ENCODE data around the gene CEP104. TPM values are rescaled to one million over a fixed set of nuclear protein-coding genes. Genes with fewer than 3 reads are reported as not detected.

Gene CEP104
- total and polyA plus RNA-seq, 10 of the 15 experiments (the other 5 are each of a cell fraction or from before 2014, with no cell fraction given): 7.2 to 34.8 (median 19.3) TPM

DNA sequence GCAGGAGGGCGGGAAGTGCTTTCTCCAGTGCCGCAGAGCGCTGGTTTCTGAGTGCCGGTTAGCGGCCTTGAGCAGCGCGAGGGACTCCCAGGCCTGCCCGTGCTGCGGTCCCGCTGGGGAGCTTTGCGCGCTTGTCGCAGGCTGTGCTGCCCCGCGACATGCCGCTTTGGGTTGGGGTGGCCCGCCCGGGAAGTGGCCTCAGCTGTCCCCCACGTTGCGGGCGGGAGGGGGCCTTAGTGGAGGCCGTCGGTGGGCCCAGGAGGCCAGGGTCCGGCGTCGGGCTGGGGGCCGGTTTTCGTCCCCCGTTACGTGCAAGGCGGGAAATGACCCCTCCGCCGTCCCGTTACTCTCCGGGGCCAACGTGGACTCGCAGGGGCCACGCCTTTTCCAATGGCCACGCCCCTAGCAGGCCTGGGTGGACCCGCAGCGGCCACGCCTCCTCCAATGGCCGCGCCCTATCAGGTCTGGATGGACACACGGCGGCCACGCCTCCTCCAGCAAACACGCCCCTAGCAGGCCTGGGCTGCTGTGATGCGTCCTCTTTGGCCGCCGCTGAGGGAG is 44.0 kb upstream of the CEP104 start (continued):
- TF ChIP-seq, protein P1, sequence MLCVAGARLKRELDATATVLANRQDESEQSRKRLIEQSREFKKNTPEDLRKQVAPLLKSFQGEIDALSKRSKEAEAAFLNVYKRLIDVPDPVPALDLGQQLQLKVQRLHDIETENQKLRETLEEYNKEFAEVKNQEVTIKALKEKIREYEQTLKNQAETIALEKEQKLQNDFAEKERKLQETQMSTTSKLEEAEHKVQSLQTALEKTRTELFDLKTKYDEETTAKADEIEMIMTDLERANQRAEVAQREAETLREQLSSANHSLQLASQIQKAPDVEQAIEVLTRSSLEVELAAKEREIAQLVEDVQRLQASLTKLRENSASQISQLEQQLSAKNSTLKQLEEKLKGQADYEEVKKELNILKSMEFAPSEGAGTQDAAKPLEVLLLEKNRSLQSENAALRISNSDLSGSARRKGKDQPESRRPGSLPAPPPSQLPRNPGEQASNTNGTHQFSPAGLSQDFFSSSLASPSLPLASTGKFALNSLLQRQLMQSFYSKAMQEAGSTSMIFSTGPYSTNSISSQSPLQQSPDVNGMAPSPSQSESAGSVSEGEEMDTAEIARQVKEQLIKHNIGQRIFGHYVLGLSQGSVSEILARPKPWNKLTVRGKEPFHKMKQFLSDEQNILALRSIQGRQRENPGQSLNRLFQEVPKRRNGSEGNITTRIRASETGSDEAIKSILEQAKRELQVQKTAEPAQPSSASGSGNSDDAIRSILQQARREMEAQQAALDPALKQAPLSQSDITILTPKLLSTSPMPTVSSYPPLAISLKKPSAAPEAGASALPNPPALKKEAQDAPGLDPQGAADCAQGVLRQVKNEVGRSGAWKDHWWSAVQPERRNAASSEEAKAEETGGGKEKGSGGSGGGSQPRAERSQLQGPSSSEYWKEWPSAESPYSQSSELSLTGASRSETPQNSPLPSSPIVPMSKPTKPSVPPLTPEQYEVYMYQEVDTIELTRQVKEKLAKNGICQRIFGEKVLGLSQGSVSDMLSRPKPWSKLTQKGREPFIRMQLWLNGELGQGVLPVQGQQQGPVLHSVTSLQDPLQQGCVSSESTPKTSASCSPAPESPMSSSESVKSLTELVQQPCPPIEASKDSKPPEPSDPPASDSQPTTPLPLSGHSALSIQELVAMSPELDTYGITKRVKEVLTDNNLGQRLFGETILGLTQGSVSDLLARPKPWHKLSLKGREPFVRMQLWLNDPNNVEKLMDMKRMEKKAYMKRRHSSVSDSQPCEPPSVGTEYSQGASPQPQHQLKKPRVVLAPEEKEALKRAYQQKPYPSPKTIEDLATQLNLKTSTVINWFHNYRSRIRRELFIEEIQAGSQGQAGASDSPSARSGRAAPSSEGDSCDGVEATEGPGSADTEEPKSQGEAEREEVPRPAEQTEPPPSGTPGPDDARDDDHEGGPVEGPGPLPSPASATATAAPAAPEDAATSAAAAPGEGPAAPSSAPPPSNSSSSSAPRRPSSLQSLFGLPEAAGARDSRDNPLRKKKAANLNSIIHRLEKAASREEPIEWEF (IDR thresholded peaks at IDR 0.05; ENCODE audit: insufficient replicate concordance, low read depth, low read length): no peak
- TF ChIP-seq, protein P2, sequence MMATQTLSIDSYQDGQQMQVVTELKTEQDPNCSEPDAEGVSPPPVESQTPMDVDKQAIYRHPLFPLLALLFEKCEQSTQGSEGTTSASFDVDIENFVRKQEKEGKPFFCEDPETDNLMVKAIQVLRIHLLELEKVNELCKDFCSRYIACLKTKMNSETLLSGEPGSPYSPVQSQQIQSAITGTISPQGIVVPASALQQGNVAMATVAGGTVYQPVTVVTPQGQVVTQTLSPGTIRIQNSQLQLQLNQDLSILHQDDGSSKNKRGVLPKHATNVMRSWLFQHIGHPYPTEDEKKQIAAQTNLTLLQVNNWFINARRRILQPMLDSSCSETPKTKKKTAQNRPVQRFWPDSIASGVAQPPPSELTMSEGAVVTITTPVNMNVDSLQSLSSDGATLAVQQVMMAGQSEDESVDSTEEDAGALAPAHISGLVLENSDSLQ (IDR thresholded peaks at IDR 0.05): peak; percentile 94
- TF ChIP-seq MXI1 (IDR thresholded peaks at IDR 0.05; ENCODE audit: low read depth, low read length) (peak; percentile 34; the same call in 1 of the 2 replicates), STAT1 (conservative IDR thresholded peaks at IDR 0.05) (0 out of 2 replicates have a peak, but pooled peaks have one; percentile 9), MYB (IDR thresholded peaks at IDR 0.05; ENCODE audit: borderline replicate concordance, low read depth, low read length) (no peak), SMARCA5 (IDR thresholded peaks at IDR 0.05) (peak; percentile 74), ETV6 (conservative IDR thresholded peaks at IDR 0.05 in 1 of 2, IDR thresholded peaks at IDR 0.05 in 1 of 2; ENCODE audit: borderline replicate concordance in 1 of 2, low read depth in 1 of 2) (no peak), RB1 (IDR thresholded peaks at IDR 0.05; ENCODE audit: borderline replicate concordance) (peak; percentile 70; the same call in 1 of the 2 replicates), GATAD2B (conservative IDR thresholded peaks at IDR 0.05; ENCODE audit: low read depth) (peak; percentile 68), NFYA (IDR thresholded peaks at IDR 0.05; ENCODE audit: borderline replicate concordance, low read depth, low read length) (no peak), TARDBP (IDR thresholded peaks at IDR 0.05; ENCODE audit: borderline replicate concordance) (no peak), DPF2 (IDR thresholded peaks at IDR 0.05) (peak; percentile 42; the same call in 1 of the 2 replicates), SP1 (IDR thresholded peaks at IDR 0.05; ENCODE audit: low read depth, low read length) (peak; percentile 79), BHLHE40 (IDR thresholded peaks at IDR 0.05; ENCODE audit: borderline replicate concordance in 1 of 2, low read depth in 2 of 2, low read length in 1 of 2) (peak in 1 of 2 experiments; percentile 59; a peak in 1 of 4 replicates), LARP7 (IDR thresholded peaks at IDR 0.05) (peak; percentile 56; the same call in 1 of the 2 replicates), TCF3 (IDR thresholded peaks at IDR 0.05; ENCODE audit: borderline replicate concordance, insufficient read depth, low read depth, low read length) (no peak)
- TF ChIP-seq, protein P3, sequence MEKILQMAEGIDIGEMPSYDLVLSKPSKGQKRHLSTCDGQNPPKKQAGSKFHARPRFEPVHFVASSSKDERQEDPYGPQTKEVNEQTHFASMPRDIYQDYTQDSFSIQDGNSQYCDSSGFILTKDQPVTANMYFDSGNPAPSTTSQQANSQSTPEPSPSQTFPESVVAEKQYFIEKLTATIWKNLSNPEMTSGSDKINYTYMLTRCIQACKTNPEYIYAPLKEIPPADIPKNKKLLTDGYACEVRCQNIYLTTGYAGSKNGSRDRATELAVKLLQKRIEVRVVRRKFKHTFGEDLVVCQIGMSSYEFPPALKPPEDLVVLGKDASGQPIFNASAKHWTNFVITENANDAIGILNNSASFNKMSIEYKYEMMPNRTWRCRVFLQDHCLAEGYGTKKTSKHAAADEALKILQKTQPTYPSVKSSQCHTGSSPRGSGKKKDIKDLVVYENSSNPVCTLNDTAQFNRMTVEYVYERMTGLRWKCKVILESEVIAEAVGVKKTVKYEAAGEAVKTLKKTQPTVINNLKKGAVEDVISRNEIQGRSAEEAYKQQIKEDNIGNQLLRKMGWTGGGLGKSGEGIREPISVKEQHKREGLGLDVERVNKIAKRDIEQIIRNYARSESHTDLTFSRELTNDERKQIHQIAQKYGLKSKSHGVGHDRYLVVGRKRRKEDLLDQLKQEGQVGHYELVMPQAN (conservative IDR thresholded peaks at IDR 0.05): peak; percentile 85
- TF ChIP-seq, protein P4, sequence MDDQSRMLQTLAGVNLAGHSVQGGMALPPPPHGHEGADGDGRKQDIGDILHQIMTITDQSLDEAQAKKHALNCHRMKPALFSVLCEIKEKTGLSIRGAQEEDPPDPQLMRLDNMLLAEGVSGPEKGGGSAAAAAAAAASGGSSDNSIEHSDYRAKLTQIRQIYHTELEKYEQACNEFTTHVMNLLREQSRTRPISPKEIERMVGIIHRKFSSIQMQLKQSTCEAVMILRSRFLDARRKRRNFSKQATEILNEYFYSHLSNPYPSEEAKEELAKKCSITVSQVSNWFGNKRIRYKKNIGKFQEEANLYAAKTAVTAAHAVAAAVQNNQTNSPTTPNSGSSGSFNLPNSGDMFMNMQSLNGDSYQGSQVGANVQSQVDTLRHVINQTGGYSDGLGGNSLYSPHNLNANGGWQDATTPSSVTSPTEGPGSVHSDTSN (IDR thresholded peaks at IDR 0.05; ENCODE audit: insufficient replicate concordance, low read depth, low read length): peak; percentile 79
- TF ChIP-seq, protein P5, sequence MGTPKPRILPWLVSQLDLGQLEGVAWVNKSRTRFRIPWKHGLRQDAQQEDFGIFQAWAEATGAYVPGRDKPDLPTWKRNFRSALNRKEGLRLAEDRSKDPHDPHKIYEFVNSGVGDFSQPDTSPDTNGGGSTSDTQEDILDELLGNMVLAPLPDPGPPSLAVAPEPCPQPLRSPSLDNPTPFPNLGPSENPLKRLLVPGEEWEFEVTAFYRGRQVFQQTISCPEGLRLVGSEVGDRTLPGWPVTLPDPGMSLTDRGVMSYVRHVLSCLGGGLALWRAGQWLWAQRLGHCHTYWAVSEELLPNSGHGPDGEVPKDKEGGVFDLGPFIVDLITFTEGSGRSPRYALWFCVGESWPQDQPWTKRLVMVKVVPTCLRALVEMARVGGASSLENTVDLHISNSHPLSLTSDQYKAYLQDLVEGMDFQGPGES (IDR thresholded peaks at IDR 0.05): no peak
